Uterus (tissue), 4 donors: ENCODE measurements around the gene PRKCE. TPM values are rescaled to one million over a fixed set of nuclear protein-coding genes. Genes with fewer than 3 reads are reported as not detected.

Experiments used
- DNase-seq, 2 donors: peaks; one replicate each; pipeline ENCODE4 v3.0.0-alpha.2; 2019 to 2020
- H3K27ac ChIP-seq, 2 donors: fragments of 200-600 bp; sonication (generic); 1 replicate in 1 of 2; 2 replicates in 1 of 2; pipeline ENCODE4 v1.5.1; 2016 to 2018
- H3K27me3 ChIP-seq, 2 donors: fragments of 200-600 bp; sonication (generic); one replicate each; pipeline ENCODE4 v1.5.1; 2018 to 2019; ENCODE audit warnings: control low read depth in 1 of 2
- H3K36me3 ChIP-seq, 2 donors: fragments of 200-600 bp; sonication (generic); one replicate each; pipeline ENCODE4 v1.5.1; 2019; ENCODE audit warnings: control low read depth in 1 of 2
- H3K4me1 ChIP-seq, 2 donors: fragments of 200-600 bp; sonication (generic); one replicate each; pipeline ENCODE4 v1.5.1; 2018 to 2019; ENCODE audit warnings: control low read depth in 1 of 2
- H3K4me3 ChIP-seq, 2 donors: fragments of 200-600 bp; sonication (generic); 1 replicate in 1 of 2; 2 replicates in 1 of 2; pipeline ENCODE4 v1.5.1; 2018 to 2019; ENCODE audit warnings: mild to moderate bottlenecking in 1 of 2
- H3K9me3 ChIP-seq, 2 donors: fragments of 200-600 bp; sonication (generic); one replicate each; pipeline ENCODE4 v1.5.1; 2019; ENCODE audit warnings: control low read depth in 1 of 2
- CTCF ChIP-seq, 4 experiments: fragments of 200-600 bp in 2 of 4; fragments of 450-650 bp in 2 of 4; sonication (generic) in 2 of 4; IDR thresholded peaks; one replicate each; pipeline ENCODE4 v1.5.1; 2016 to 2019; ENCODE audit warnings: antibody characterized with exemption in 4 of 4, mild to moderate bottlenecking in 2 of 4, moderate library complexity in 1 of 4
- POLR2A ChIP-seq, 2 donors: fragments of 450-650 bp; IDR thresholded peaks; one replicate each; pipeline ENCODE4 v1.6.1; 2016; ENCODE audit warnings: antibody characterized with exemption in 2 of 2, mild to moderate bottlenecking in 1 of 2, moderate library complexity in 1 of 2
- intact Hi-C: fragments of 100-400 bp; cut with DNase I; formaldehyde crosslinking; loops from one replicate; pipeline ENCODE4 v1.15.1; 2023; ENCODE audit warnings: low total_unique reads
- total RNA-seq, 4 donors: library from RNA; depleted of rRNA in 3 of 4; stranded (reverse); fragments of >200 nt in 3 of 4; gene quantifications; one replicate each; pipeline versions ENCODE4 v1.1.0 to v1.2.4, GENCODE V29; 2014 to 2023
- donor health status: DM: yes; HTN: yes; CAD: no.

Gene PRKCE
- total RNA-seq, 4 donors from 2014 or later: 3.8 to 47.6 (median 14.2) TPM

DNA sequence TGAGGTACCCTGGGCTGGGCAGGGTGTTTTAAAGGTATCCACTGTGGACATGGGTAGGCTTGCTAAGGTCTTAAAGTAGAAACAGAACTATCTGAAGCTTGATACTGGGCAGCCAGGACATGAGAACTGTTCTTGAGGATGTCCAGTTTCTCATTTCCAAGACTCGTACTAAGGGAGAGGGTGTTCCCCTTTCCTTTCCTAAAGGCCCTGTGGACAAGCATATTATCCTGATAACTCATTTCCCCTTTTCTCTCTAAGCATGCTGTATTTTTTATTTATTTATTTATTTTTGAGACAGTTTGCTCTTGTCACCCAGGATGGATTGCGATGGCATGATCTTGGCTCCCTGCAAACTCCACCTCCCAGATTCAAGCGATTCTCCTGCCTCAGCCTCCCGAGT lies 273.6 kb downstream of the PRKCE start:
- no peak for TF ChIP-seq CTCF (IDR thresholded peaks at IDR 0.05)
- TF ChIP-seq POLR2A (IDR thresholded peaks at IDR 0.05): no peak
- no peak for DNase-seq
- Histone ChIP-seq H3K27ac (no peak overlapping the region), H3K27me3 (no peaks in the 10 kb centered on the region), H3K36me3 (no peaks in the 10 kb centered on the region), H3K4me3 (no peak overlapping the region), H3K4me1 (no peaks in the 10 kb centered on the region), H3K9me3 (no peaks in the 10 kb centered on the region)
- intact Hi-C loops: no loop called here

GRCh38 chr2:45925636-45926366 lies 274.3 kb downstream of the PRKCE start:
- no peak for TF ChIP-seq CTCF (IDR thresholded peaks at IDR 0.05)
- no peak for TF ChIP-seq POLR2A (IDR thresholded peaks at IDR 0.05)
- no peak for DNase-seq
- Histone ChIP-seq H3K4me1 (no peaks in the 10 kb centered on the region), H3K36me3 (no peaks in the 10 kb centered on the region), H3K27me3 (no peaks in the 10 kb centered on the region), H3K4me3 (no peak overlapping the region), H3K27ac (no peak overlapping the region), H3K9me3 (no peaks in the 10 kb centered on the region)
- intact Hi-C loops: no loop called here

DNA sequence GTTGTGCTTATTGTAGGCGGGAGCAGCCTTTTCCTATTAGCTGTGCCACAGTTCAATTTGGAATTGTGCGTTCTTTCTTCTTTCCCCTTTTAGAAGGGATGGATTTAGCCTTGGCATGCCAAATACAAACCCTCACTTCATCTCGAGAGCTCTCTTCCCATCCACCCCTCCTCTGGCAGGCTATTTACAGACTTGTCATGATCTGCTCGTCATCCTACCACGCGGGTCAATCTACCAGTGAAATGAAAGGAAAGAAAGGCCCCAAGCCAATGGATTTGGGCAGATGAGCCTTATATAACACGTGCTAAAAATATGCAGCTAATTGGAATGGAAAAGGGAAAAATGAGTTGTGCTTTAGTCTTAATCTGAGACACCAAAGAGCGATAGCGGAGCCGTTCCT lies 277.5 kb downstream of the PRKCE start:
- no peak for DNase-seq
- Histone ChIP-seq H3K27me3 (no peaks in the 10 kb centered on the region), H3K9me3 (no peaks in the 10 kb centered on the region), H3K4me3 (no peak overlapping the region), H3K36me3 (no peaks in the 10 kb centered on the region), H3K27ac (no peak overlapping the region), H3K4me1 (no peaks in the 10 kb centered on the region)
- TF ChIP-seq POLR2A (IDR thresholded peaks at IDR 0.05): no peak
- TF ChIP-seq CTCF (IDR thresholded peaks at IDR 0.05): no peak
- intact Hi-C loops: no loop called here

GRCh38 chr2:45929674-45930395 lies 278.4 kb downstream of the PRKCE start:
- peak overlapping the region in 1 of 2 donors; percentile 15 for H3K27ac ChIP-seq
- H3K27me3 ChIP-seq: no peaks in the 10 kb centered on the region
- no peaks in the 10 kb centered on the region for H3K4me1 ChIP-seq
- no peak for DNase-seq
- no peak overlapping the region for H3K4me3 ChIP-seq
- TF ChIP-seq CTCF (IDR thresholded peaks at IDR 0.05) (no peak), POLR2A (IDR thresholded peaks at IDR 0.05) (no peak)
- H3K9me3 ChIP-seq: no peaks in the 10 kb centered on the region
- H3K36me3 ChIP-seq: no peaks in the 10 kb centered on the region
- intact Hi-C loops: no loop called here

DNA sequence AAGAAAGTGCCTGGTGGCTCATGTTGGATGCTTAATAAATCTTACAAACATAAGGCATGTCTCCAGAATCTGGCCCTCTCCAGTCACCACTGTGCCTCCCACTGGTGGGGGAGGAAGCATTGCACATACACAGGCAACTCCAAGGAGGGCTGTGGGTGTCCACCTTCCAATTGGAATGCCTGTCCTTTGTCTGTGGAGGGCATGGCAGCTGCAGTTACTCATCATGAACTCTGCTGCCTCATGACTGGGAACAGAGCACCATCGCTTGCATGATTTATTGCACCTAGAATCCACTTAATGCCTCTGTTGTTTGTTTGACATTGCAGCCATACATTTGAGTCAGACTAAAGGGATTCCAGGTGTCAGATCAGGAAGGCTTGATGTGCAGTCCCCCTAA lies 278.9 kb downstream of the PRKCE start:
- H3K36me3 ChIP-seq: no peaks in the 10 kb centered on the region
- no peaks in the 10 kb centered on the region for H3K27me3 ChIP-seq
- H3K4me1 ChIP-seq: no peaks in the 10 kb centered on the region
- H3K27ac ChIP-seq: peak overlapping the region in 1 of 2 donors; percentile 15
- no peaks in the 10 kb centered on the region for H3K9me3 ChIP-seq
- intact Hi-C loops: no loop called here
- TF ChIP-seq POLR2A (IDR thresholded peaks at IDR 0.05) (no peak), CTCF (IDR thresholded peaks at IDR 0.05) (no peak)
- no peak overlapping the region for H3K4me3 ChIP-seq
- DNase-seq: peak in 1 of 2 donors; percentile 27
